ENCODE measurements around the gene FTH1.
"Not testable (repeated sequence)": the region's sequence is repeated elsewhere in the genome, so short reads cannot be mapped to it uniquely, and the experiment has no call there.

FTH1 gene

GRCh38 chr11:61963282-61964057, 4.0 kb downstream of the FTH1 start:
- no peak for DNase-seq

GRCh38 chr11:61963016-61963281, 4.5 kb downstream of the FTH1 start:
- no peak for DNase-seq

- DNase-seq, result no peak
Observed at GRCh38 chr11:61962213-61963015, 5.0 kb downstream of the FTH1 start.

DNA sequence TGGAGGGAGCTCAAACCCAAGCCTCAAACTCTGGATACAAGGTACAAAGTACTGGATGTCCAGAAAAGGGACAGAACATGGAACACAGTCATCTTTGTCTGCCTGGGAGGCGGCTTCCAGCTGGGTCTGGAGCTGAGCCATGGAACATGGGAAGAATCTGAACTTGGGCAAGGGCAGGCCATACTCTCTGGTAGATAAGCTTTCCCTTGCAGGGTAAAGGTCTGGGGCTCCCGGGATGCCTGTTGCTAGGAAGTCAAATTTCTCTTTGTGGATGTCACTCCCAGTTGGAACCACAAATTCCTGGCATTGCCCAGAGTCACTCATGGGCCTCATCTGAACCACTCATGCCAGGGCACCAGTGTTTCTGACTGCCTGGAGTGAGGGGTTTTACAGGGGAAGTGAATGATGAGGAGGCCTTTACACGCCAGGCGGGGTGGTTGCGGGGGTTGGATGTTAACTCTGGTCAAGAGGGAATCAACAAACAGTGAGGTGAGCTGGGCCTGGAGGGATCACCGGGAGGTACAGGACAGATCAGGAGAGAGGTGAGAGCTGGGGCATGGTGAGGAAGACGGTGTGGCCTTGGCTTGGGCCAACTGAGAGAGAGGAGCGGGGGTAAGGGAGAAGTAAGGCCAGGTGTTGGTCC, 5.7 kb downstream of the FTH1 start:
- no peak for DNase-seq

- no peak for DNase-seq
Observed at GRCh38 chr11:61960532-61960931, 6.9 kb downstream of the FTH1 start.

- DNase-seq, result no peak
Observed at GRCh38 chr11:61959678-61960077, 7.8 kb downstream of the FTH1 start.

GRCh38 chr11:61959114-61959513, 8.3 kb downstream of the FTH1 start:
- DNase-seq, result no peak

- DNase-seq, result no peak
Observed at GRCh38 chr11:61958590-61958989, 8.8 kb downstream of the FTH1 start.

- no peak for DNase-seq
Observed at GRCh38 chr11:61957021-61957770, 10.2 kb downstream of the FTH1 start.

DNA sequence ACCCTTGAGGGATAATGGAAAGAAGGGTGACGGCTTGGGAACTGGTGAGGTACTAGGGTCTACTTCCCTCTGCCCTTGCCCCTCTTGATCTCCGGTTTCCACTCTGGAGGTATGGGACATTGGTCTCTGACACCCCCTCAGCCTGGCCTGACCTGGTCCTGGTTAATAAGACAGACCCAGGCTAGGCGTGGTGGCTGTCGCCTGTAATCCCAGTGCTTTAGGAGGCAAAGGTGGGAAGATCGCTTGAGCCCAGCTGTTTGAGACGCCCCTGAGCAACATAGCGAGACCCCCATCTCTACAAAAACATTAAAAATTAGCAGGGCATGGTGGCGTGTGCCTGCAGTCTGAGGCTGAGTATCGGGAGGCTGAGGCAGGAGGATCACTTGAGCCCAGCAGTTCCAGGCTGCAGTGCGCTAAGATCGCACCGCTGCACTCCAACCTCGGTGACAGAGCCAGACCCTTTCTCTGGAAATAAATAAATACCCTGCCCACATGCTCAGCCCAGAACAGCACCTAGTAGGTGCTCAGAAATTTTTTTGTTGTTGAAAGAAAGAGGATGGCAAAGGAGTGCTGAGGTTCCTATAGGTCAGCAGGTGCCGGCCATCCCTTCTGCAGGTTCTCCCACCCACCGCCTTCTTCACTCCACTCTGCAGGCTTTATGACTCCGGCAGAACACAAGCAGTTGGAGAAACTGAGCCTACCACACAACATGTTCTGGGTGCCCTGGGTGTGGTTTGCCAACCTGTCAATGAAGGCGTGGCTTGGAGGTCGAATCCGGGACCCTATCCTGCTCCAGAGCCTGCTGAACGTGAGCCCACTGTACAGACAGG, 11.0 kb downstream of the FTH1 start:
- no peak for DNase-seq

- DNase-seq, result peak; percentile 47
Observed at GRCh38 chr11:61955422-61956135, 11.9 kb downstream of the FTH1 start.

DNA sequence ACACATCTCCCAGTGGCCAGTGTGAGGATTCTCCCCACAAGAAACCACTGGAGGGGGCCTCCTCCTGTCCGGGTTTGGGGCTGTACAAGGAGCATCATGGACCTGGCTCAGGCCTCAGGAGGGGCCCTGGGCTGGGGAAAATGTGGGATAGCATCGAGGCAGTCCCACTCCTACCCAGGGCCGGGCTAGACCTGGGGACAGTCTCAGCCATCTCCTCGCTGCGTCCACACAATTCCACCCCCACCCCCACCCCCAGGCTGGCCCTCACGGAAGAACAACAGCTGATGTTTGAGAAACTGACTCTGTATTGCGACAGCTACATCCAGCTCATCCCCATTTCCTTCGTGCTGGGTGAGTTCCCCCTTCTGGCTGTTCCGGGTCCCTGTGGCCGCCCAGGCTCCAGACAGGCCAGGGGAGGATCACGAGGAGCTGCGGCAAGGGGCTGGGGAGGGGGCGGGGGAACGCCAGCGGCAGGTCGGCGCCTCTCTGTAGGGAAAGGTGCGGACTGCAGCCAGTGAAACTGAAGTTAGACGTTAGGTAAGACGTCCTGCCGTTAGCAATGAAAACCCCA, 12.5 kb downstream of the FTH1 start:
- no peak for DNase-seq

GRCh38 chr11:61954106-61954850, 13.2 kb downstream of the FTH1 start:
- DNase-seq, result no peak

DNA sequence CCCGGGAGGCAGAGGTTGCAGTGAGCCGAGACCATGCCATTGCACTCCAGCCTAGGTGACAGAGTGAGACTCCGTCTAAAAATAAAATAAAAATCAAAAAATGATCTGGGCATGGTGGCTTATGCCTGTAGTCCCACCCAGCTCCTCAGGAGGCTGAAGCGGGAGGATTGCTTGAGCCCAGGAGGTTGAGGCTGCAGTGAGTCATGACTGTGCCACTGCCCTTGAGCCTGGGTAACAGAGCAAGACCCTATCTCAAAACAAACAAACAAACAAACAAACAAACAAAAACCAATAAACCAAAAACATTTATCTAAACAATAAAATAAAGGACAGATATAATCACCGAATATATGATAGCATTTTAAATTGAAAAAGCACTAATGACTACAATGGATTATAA, 13.8 kb downstream of the FTH1 start:
- DNase-seq, result not testable (repeated sequence)

- DNase-seq, result no peak
Observed at GRCh38 chr11:61952882-61953281, 14.6 kb downstream of the FTH1 start.

- DNase-seq, result no peak
Observed at GRCh38 chr11:61951484-61952135, 15.8 kb downstream of the FTH1 start.

DNA sequence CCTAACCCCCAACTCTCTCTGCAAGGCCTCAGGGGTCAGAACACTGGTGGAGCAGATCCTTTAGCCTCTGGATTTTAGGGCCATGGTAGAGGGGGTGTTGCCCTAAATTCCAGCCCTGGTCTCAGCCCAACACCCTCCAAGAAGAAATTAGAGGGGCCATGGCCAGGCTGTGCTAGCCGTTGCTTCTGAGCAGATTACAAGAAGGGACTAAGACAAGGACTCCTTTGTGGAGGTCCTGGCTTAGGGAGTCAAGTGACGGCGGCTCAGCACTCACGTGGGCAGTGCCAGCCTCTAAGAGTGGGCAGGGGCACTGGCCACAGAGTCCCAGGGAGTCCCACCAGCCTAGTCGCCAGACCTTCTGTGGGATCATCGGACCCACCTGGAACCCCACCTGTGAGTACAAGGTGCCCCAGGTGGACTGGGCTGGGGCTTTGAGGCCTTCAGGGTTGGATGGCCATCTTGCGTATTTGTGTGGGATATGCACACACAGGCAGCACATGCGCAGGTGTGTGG, 17.3 kb downstream of the FTH1 start, which contains the start of gene BEST1:
Gene BEST1, plus strand, starts transcription at position 317 of the 513 bp plus-strand sequence. CDS start 1,456 bp downstream, outside the sequence.
- DNase-seq, result no peak

- DNase-seq, result peak; percentile 31
Observed at GRCh38 chr11:61949169-61950034, 18.0 kb downstream of the FTH1 start.

DNA sequence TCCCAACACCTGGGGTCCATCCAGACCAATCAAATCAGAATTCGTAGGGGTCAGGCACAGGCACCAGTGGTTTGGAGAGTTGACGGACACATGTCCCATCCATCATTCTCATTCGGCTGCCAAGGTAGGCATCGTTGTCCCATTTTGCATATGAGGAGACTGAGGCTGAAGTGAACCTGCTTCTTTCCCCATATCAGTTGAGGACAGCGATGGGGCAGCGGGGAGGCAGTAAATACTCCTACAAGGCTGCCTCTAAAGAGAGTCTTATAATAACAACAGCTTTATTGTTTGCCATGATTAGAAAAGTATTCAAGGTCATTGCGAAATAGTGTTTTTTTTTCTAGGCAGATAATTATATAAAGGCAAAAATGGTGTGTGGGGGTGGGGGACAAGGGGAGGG, 18.9 kb downstream of the FTH1 start:
- no peak for DNase-seq
